HepG2 (cell line): ENCODE data around the gene THEM5. TPM values are rescaled to one million over a fixed set of nuclear protein-coding genes. Genes with fewer than 3 reads are reported as not detected.

Experiments
- ATAC-seq: fragments of 200-7000 bp; cut with Tn5 transposase; 3 replicates; pipeline ENCODE4 v1.9.1; 2020; ENCODE audit warnings: mild to moderate bottlenecking, moderate library complexity
- BruUV-seq: library from RNA; stranded (reverse); fragments of 400-500 nt; replicated peaks from 2 replicates; lab custom pipeline; 2021; lab: Mats Ljungman, UMichigan
- CTCF ChIA-PET: fragments of 300-600 bp; formaldehyde crosslinking; extraction: SDS; loops from one replicate; lab custom pipeline; 2021; ENCODE audit warnings: low total read pairs, inconsistent platforms, low intra/inter-chr PET ratio; lab: Yijun Ruan, JAX
- POLR2A ChIA-PET: fragments of 350-600 bp; sonication (Branson Sonifier 250); formaldehyde crosslinking; loops from one replicate; lab custom pipeline; 2020; ENCODE audit warnings: antibody characterized with exemption, inconsistent platforms; lab: Yijun Ruan, JAX
- DNase-seq: peaks from one replicate; pipeline ENCODE4 v3.0.0-alpha.2; 2015; ENCODE audit warnings: low spot score
- FAIRE-seq: peaks from 3 replicates; lab custom pipeline; 2011; peaks lifted over from hg19 to GRCh38; lab: Jason Lieb, UNC
- H2AFZ ChIP-seq: one replicate; pipeline ENCODE4 v1.6.1; 2011; ENCODE audit warnings: low read length, inconsistent platforms
- H3K27ac ChIP-seq: fragments of 300-600 bp; 3 replicates; pipeline ENCODE4 v1.8.0; 2011; ENCODE audit warnings: mixed run types, mild to moderate bottlenecking, mixed read lengths, low read length, inconsistent platforms; ENCODE audit not compliant: insufficient read depth; ENCODE audit errors: extremely low read length
- H3K27me3 ChIP-seq, 2 experiments: fragments of 200-600 bp in 1 of 2; 2 replicates in 1 of 2; 3 replicates in 1 of 2; pipeline versions ENCODE4 v1.6.0 to v1.8.0; 2011; ENCODE audit warnings: low read length in 2 of 2, mild to moderate bottlenecking in 2 of 2, moderate library complexity in 2 of 2, inconsistent platforms in 1 of 2; ENCODE audit not compliant: insufficient read depth in 2 of 2, control insufficient read depth in 1 of 2
- H3K36me3 ChIP-seq, 2 experiments: fragments of 200-600 bp in 1 of 2; replicated peaks in 1 of 2; 2 replicates in 1 of 2; 3 replicates in 1 of 2; pipeline versions ENCODE4 v1.5.1 to v1.8.0; 2011; ENCODE audit warnings: low read length in 2 of 2, inconsistent platforms in 1 of 2; ENCODE audit not compliant: insufficient read depth in 2 of 2, control insufficient read depth in 1 of 2
- H3K4me1 ChIP-seq: 2 replicates; pipeline ENCODE4 v1.5.1; 2012; ENCODE audit warnings: low read length, inconsistent platforms; ENCODE audit not compliant: insufficient read depth
- H3K4me2 ChIP-seq: 2 replicates; pipeline ENCODE4 v1.6.0; 2011; ENCODE audit warnings: low read depth, low read length, inconsistent platforms
- H3K4me3 ChIP-seq, 3 experiments: fragments of 200-600 bp in 1 of 3; sonication (generic), shearing (Covaris generic) in 1 of 3; replicated peaks in 1 of 3; 2 replicates each; pipeline ENCODE4 v1.5.1; 2011 to 2016; ENCODE audit warnings: low read length in 3 of 3, inconsistent platforms in 2 of 3, low read depth in 2 of 3, mild to moderate bottlenecking in 2 of 3, control low read depth in 1 of 3, mixed read lengths in 1 of 3; ENCODE audit not compliant: insufficient read depth in 1 of 3
- H3K79me2 ChIP-seq: one replicate; pipeline ENCODE4 v1.6.1; 2011; ENCODE audit warnings: low read length, inconsistent platforms; ENCODE audit not compliant: insufficient read depth
- H3K9ac ChIP-seq: 2 replicates; pipeline ENCODE4 v1.6.0; 2011; ENCODE audit warnings: mild to moderate bottlenecking, low read depth, low read length, inconsistent platforms; ENCODE audit not compliant: insufficient read depth
- H3K9me3 ChIP-seq: 2 replicates; pipeline ENCODE4 v1.5.1; 2012; ENCODE audit warnings: mild to moderate bottlenecking, low read length
- H4K20me1 ChIP-seq: 2 replicates; pipeline ENCODE4 v1.6.0; 2011; ENCODE audit warnings: inconsistent platforms, mild to moderate bottlenecking, low read length, moderate library complexity; ENCODE audit not compliant: insufficient read depth
- IKZF1 ChIP-seq: fragments of 450-650 bp; IDR thresholded peaks from 2 replicates; pipeline ENCODE4 v1.7.1; 2016
- NBN ChIP-seq: fragments of 450-650 bp; conservative IDR thresholded peaks from 2 replicates; pipeline ENCODE4 v1.6.1; 2017
- NR2F6 ChIP-seq, 2 experiments: IDR thresholded peaks; 2 replicates each; pipeline ENCODE4 v1.6.1; 2016; ENCODE audit warnings: antibody characterized with exemption in 1 of 2, mild to moderate bottlenecking in 1 of 2
- RCOR2 ChIP-seq: IDR thresholded peaks from 2 replicates; pipeline ENCODE4 v1.6.1; 2016; ENCODE audit warnings: missing biosample characterization, missing genetic modification reagents
- ZBED4 ChIP-seq: sonication (generic); formaldehyde crosslinking; IDR thresholded peaks from 2 replicates; pipeline ENCODE4 v1.4.0; 2020; ENCODE audit warnings: missing genetic modification reagents, borderline replicate concordance
- ZMYM3 ChIP-seq: sonication (generic); formaldehyde crosslinking; IDR thresholded peaks from 2 replicates; pipeline ENCODE4 v1.5.1; 2020; ENCODE audit warnings: mild to moderate bottlenecking, missing genetic modification reagents
- ZNF354B ChIP-seq: sonication (generic); formaldehyde crosslinking; IDR thresholded peaks from 2 replicates; pipeline ENCODE4 v1.8.0; 2022; ENCODE audit warnings: mild to moderate bottlenecking, missing genetic modification reagents
- ZNF446 ChIP-seq: sonication (generic); formaldehyde crosslinking; IDR thresholded peaks from 2 replicates; pipeline ENCODE4 v1.5.0; 2020; ENCODE audit warnings: mild to moderate bottlenecking, missing genetic modification reagents
- ZSCAN5A ChIP-seq: sonication (generic); formaldehyde crosslinking; IDR thresholded peaks from 2 replicates; pipeline ENCODE4 v1.8.0; 2022; ENCODE audit warnings: mild to moderate bottlenecking, missing genetic modification reagents, borderline replicate concordance
- WGBS: methylation state at CpG from one replicate; pipeline ENCODE4 v1.1.6; 2017; ENCODE audit warnings: low lambda C conversion rate; 5-methylcytosine and 5-hydroxymethylcytosine counted together
- in situ Hi-C: cut with HindIII; loops from 2 replicates; pipeline ENCODE4 v1.10.0; 2017; ENCODE audit warnings: low pct_unique_long_range_greater_than_20kb; ENCODE audit not compliant: extremely low pct_ligation_motif_present
- intact Hi-C: fragments of 100-400 bp; cut with micrococcal nuclease; formaldehyde crosslinking; loops from one replicate; pipeline ENCODE4 v1.10.0; 2022; ENCODE audit not compliant: unreplicated experiment
- polyA plus RNA-seq, 8 experiments: library from polyadenylated mRNA; depleted of rRNA in 3 of 8; stranded (reverse) in 7 of 8; unstranded in 1 of 8; fragments of >200 nt; fragmentation: Illumina TruSeq in 4 of 8; extraction: Trizol in 4 of 8; gene quantifications; 2 replicates each; pipeline versions ENCODE4 v1.2.1 to v1.2.3, GENCODE V29; 2011 to 2016; ENCODE audit warnings: low read depth in 4 of 8, missing spikeins in 1 of 8, mixed read lengths in 1 of 8; ENCODE audit not compliant: insufficient read depth in 1 of 8
- total RNA-seq, 5 experiments: library from RNA; depleted of rRNA; stranded (reverse); fragments of >200 nt; fragmentation: Illumina TruSeq; extraction: Trizol; gene quantifications; 2 replicates each; pipeline ENCODE4 v1.2.3, GENCODE V29; 2016; ENCODE audit warnings: low read depth in 1 of 5
- TF ChIP-seq, protein P1 (sequence below): sonication (generic); formaldehyde crosslinking; IDR thresholded peaks from 2 replicates; pipeline ENCODE4 v1.8.1; 2022; ENCODE audit warnings: low read depth, mild to moderate bottlenecking, missing genetic modification reagents

The THEM5 gene
- total and polyA plus RNA-seq, 2 of the 13 experiments (the other 11 are each of a cell fraction or from before 2014, with no cell fraction given) = not detected

DNA sequence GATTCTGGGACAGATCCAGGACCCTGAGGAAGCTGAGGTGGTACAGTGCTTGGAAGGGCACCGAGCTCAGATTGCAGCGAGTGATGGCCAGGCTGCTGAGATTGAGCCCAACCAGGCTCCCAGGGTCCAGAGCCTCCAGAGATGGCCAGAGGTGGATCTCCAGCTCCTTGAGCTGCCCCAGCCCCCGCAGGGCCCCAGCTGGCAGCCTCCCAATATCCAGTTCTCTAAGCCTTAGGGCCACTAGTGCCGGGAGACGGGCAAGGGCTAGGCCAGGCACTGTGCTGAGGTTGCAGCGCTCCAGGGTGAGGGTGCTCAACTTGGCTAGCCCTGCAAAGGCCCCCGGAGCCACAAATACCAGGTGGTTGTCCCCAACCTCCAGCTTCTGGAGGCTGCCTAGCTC is 51.7 kb downstream of the THEM5 start:
- H3K4me1 ChIP-seq = no peaks in the 10 kb centered on the region
- FAIRE-seq = no peak
- POLR2A ChIA-PET = interaction anchor here (1.1 to 1.6 kb wide), 3 partner anchors 11 to 38 kb away, joined by 3 to 5 read pairs (median 3); partner anchors contain the start of genes C2CD4D and TDRKH
- no peak overlapping the region for H2AFZ ChIP-seq
- CTCF ChIA-PET = no interaction called here
- no peaks in the 10 kb centered on the region for H3K36me3 ChIP-seq
- H3K79me2 ChIP-seq = no peaks in the 10 kb centered on the region
- H3K27me3 ChIP-seq = peaks cover 0 to 3% of the 10 kb centered on the region in 2 experiments; a peak in 3 of 5 replicates
- peak; percentile 25 for ATAC-seq
- no peak overlapping the region for H3K27ac ChIP-seq
- in situ Hi-C loops (no loop called here), intact Hi-C loops (no loop called here)
- no peaks in the 10 kb centered on the region for H3K9me3 ChIP-seq
- H3K4me3 ChIP-seq = no peak overlapping the region
- 41% methylated on average over 4 of the region's 7 CpGs for WGBS
- no peak overlapping the region; the same call in 1 of the 2 replicates for H3K4me2 ChIP-seq
- TF ChIP-seq ZNF354B (CRISPR knock-in tag) = no peak
- TF ChIP-seq, protein P1, sequence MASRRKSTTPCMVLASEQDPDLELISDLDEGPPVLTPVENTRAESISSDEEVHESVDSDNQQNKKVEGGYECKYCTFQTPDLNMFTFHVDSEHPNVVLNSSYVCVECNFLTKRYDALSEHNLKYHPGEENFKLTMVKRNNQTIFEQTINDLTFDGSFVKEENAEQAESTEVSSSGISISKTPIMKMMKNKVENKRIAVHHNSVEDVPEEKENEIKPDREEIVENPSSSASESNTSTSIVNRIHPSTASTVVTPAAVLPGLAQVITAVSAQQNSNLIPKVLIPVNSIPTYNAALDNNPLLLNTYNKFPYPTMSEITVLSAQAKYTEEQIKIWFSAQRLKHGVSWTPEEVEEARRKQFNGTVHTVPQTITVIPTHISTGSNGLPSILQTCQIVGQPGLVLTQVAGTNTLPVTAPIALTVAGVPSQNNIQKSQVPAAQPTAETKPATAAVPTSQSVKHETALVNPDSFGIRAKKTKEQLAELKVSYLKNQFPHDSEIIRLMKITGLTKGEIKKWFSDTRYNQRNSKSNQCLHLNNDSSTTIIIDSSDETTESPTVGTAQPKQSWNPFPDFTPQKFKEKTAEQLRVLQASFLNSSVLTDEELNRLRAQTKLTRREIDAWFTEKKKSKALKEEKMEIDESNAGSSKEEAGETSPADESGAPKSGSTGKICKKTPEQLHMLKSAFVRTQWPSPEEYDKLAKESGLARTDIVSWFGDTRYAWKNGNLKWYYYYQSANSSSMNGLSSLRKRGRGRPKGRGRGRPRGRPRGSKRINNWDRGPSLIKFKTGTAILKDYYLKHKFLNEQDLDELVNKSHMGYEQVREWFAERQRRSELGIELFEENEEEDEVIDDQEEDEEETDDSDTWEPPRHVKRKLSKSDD (CRISPR knock-in tag) = no peak
- TF ChIP-seq ZBED4 (CRISPR knock-in tag) = no peak
- TF ChIP-seq NR2F6 (IDR thresholded peaks at IDR 0.05) = no peak
- no peak for TF ChIP-seq NR2F6 (CRISPR knock-in tag; IDR thresholded peaks at IDR 0.05)
- no peak for TF ChIP-seq ZMYM3 (CRISPR knock-in tag)
- no peak for TF ChIP-seq ZSCAN5A (CRISPR knock-in tag)
- no peak for TF ChIP-seq RCOR2 (CRISPR knock-in tag)
- no peak for TF ChIP-seq NBN
- no peak for TF ChIP-seq IKZF1
- no peak for TF ChIP-seq ZNF446 (CRISPR knock-in tag)
- DNase-seq = no peak
- no peaks in the 10 kb centered on the region for H4K20me1 ChIP-seq
- no TSS peak for BruUV-seq
- no peak overlapping the region for H3K9ac ChIP-seq
